Right atrium auricular region (tissue), 2 donors: ENCODE measurements around the gene MOGAT1. TPM values are rescaled to one million over a fixed set of nuclear protein-coding genes. Genes with fewer than 3 reads are reported as not detected.
A peak's percentile ranks its signal among the peaks of the same experiment; 100 is the strongest.

Experiments
- DNase-seq: peaks from one replicate; pipeline ENCODE4 v3.0.0-alpha.2; 2019; ENCODE audit warnings: low spot score
- H3K27ac ChIP-seq, 2 donors: fragments of 200-600 bp; sonication (generic); 1 replicate in 1 of 2; 2 replicates in 1 of 2; pipeline ENCODE4 v1.5.1; 2016 to 2019
- H3K27me3 ChIP-seq, 2 donors: fragments of 200-600 bp; sonication (generic); one replicate each; pipeline versions ENCODE4 v1.5.1 to v1.6.0; 2017 to 2019
- H3K36me3 ChIP-seq: fragments of 200-600 bp; sonication (generic); one replicate; pipeline ENCODE4 v1.5.1; 2016
- H3K4me1 ChIP-seq, 2 donors: fragments of 200-600 bp; sonication (generic); one replicate each; pipeline versions ENCODE4 v1.5.1 to v1.6.0; 2017 to 2019
- H3K4me3 ChIP-seq, 2 donors: fragments of 200-600 bp; sonication (generic); 1 replicate in 1 of 2; 2 replicates in 1 of 2; pipeline ENCODE4 v1.5.1; 2017 to 2019; ENCODE audit warnings: mild to moderate bottlenecking in 1 of 2, moderate library complexity in 1 of 2
- H3K9me3 ChIP-seq, 2 donors: fragments of 200-600 bp; sonication (generic); one replicate each; pipeline ENCODE4 v1.5.1; 2019
- CTCF ChIP-seq, 2 donors: fragments of 200-600 bp; sonication (generic); IDR thresholded peaks; one replicate each; pipeline ENCODE4 v1.5.1; 2019; ENCODE audit warnings: antibody characterized with exemption in 2 of 2
- total RNA-seq, 2 donors: library from RNA; depleted of rRNA; stranded (reverse); fragments of >200 nt; gene quantifications; one replicate each; pipeline ENCODE4 v1.1.0, GENCODE V29; 2016

MOGAT1 gene
- total RNA-seq, 2 donors from 2014 or later: not detected

- H3K36me3 ChIP-seq: no peaks in the 10 kb centered on the region
- H3K27ac ChIP-seq: no peak overlapping the region
- peak; percentile 50 for DNase-seq
- H3K9me3 ChIP-seq: no peaks in the 10 kb centered on the region
- no peaks in the 10 kb centered on the region for H3K27me3 ChIP-seq
- H3K4me1 ChIP-seq: peaks cover 0 to 17% of the 10 kb centered on the region in 2 donors
- no peak for TF ChIP-seq CTCF (IDR thresholded peaks at IDR 0.05)
- no peak overlapping the region for H3K4me3 ChIP-seq
Observed at GRCh38 chr2:222738809-222739208, 67.4 kb downstream of the MOGAT1 start.

GRCh38 chr2:222739939-222740338 is 68.5 kb downstream of the MOGAT1 start:
- no peak overlapping the region for H3K27ac ChIP-seq
- no peak for TF ChIP-seq CTCF (IDR thresholded peaks at IDR 0.05)

GRCh38 chr2:222743251-222743812 is 71.9 kb downstream of the MOGAT1 start:
- Histone ChIP-seq H3K4me3 (no peak overlapping the region), H3K27ac (no peak overlapping the region), H3K36me3 (no peaks in the 10 kb centered on the region), H3K9me3 (no peaks in the 10 kb centered on the region), H3K4me1 (peaks cover 0 to 14% of the 10 kb centered on the region in 2 donors), H3K27me3 (no peaks in the 10 kb centered on the region)
- no peak for DNase-seq
- no peak for TF ChIP-seq CTCF (IDR thresholded peaks at IDR 0.05)

More at GRCh38 chr2:222739939-222740338, 68.5 kb downstream of the MOGAT1 start:
- Histone ChIP-seq H3K4me3 (no peak overlapping the region), H3K36me3 (no peaks in the 10 kb centered on the region), H3K27me3 (no peaks in the 10 kb centered on the region), H3K4me1 (peaks cover 0 to 9% of the 10 kb centered on the region in 2 donors), H3K9me3 (no peaks in the 10 kb centered on the region)
- peak; percentile 56 for DNase-seq

- Histone ChIP-seq H3K27ac (no peak overlapping the region), H3K4me3 (no peak overlapping the region), H3K36me3 (no peaks in the 10 kb centered on the region), H3K27me3 (no peaks in the 10 kb centered on the region), H3K9me3 (no peaks in the 10 kb centered on the region), H3K4me1 (peaks cover 0 to 14% of the 10 kb centered on the region in 2 donors)
- no peak for DNase-seq
- no peak for TF ChIP-seq CTCF (IDR thresholded peaks at IDR 0.05)
Observed at GRCh38 chr2:222745836-222746559, 74.5 kb downstream of the MOGAT1 start.

GRCh38 chr2:222747526-222748160 is 76.2 kb downstream of the MOGAT1 start:
- no peaks in the 10 kb centered on the region for H3K9me3 ChIP-seq
- H3K36me3 ChIP-seq: no peaks in the 10 kb centered on the region
- no peak overlapping the region for H3K4me3 ChIP-seq
- peaks cover 0 to 18% of the 10 kb centered on the region in 2 donors for H3K4me1 ChIP-seq
- DNase-seq: no peak
- no peaks in the 10 kb centered on the region for H3K27me3 ChIP-seq
- H3K27ac ChIP-seq: no peak overlapping the region
- no peak for TF ChIP-seq CTCF (IDR thresholded peaks at IDR 0.05)
